Hepatocyte (in vitro differentiated cells): ENCODE data around the gene CROCC.

Source experiments
- CTCF ChIP-seq: fragments of 200-600 bp; sonication (generic); IDR thresholded peaks from 2 replicates; pipeline ENCODE4 v1.5.1; 2016; ENCODE audit warnings: antibody characterized with exemption, mild to moderate bottlenecking; ENCODE audit not compliant: poor library complexity
- EZH2 ChIP-seq: fragments of 200-600 bp; sonication (generic); IDR thresholded peaks from 2 replicates; pipeline ENCODE4 v1.6.1; 2016; ENCODE audit warnings: antibody characterized with exemption, mild to moderate bottlenecking, borderline replicate concordance

GRCh38 chr1:16922885-16923431 lies 1.2 kb downstream of the CROCC start:
- TF ChIP-seq CTCF (no peak), EZH2 (no peak)
